ENCODE measurements around the gene UAP1. TPM values are rescaled to one million over a fixed set of nuclear protein-coding genes. Genes with fewer than 3 reads are reported as not detected.

Gene UAP1
- polyA plus RNA-seq, 1 of the 3 experiments (the other 2 are of a cell fraction), result 32.3 TPM

- TF ChIP-seq, protein P1, sequence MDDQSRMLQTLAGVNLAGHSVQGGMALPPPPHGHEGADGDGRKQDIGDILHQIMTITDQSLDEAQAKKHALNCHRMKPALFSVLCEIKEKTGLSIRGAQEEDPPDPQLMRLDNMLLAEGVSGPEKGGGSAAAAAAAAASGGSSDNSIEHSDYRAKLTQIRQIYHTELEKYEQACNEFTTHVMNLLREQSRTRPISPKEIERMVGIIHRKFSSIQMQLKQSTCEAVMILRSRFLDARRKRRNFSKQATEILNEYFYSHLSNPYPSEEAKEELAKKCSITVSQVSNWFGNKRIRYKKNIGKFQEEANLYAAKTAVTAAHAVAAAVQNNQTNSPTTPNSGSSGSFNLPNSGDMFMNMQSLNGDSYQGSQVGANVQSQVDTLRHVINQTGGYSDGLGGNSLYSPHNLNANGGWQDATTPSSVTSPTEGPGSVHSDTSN (IDR thresholded peaks at IDR 0.05), result no peak
- no peak for TF ChIP-seq IRF3 (IDR thresholded peaks at IDR 0.05; ENCODE audit: low read depth, low read length)
- TF ChIP-seq YY1 (IDR thresholded peaks at IDR 0.05; ENCODE audit: low read depth), result peak; percentile 65; the same call in 1 of the 2 replicates
- TF ChIP-seq, protein P2, sequence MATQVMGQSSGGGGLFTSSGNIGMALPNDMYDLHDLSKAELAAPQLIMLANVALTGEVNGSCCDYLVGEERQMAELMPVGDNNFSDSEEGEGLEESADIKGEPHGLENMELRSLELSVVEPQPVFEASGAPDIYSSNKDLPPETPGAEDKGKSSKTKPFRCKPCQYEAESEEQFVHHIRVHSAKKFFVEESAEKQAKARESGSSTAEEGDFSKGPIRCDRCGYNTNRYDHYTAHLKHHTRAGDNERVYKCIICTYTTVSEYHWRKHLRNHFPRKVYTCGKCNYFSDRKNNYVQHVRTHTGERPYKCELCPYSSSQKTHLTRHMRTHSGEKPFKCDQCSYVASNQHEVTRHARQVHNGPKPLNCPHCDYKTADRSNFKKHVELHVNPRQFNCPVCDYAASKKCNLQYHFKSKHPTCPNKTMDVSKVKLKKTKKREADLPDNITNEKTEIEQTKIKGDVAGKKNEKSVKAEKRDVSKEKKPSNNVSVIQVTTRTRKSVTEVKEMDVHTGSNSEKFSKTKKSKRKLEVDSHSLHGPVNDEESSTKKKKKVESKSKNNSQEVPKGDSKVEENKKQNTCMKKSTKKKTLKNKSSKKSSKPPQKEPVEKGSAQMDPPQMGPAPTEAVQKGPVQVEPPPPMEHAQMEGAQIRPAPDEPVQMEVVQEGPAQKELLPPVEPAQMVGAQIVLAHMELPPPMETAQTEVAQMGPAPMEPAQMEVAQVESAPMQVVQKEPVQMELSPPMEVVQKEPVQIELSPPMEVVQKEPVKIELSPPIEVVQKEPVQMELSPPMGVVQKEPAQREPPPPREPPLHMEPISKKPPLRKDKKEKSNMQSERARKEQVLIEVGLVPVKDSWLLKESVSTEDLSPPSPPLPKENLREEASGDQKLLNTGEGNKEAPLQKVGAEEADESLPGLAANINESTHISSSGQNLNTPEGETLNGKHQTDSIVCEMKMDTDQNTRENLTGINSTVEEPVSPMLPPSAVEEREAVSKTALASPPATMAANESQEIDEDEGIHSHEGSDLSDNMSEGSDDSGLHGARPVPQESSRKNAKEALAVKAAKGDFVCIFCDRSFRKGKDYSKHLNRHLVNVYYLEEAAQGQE (IDR thresholded peaks at IDR 0.05; ENCODE audit: low read depth, low read length), result no peak
These were observed 71.7 kb downstream of the UAP1 start (continued) for GRCh38 chr1:162633081-162633762.

GRCh38 chr1:162635418-162635817 lies 73.9 kb downstream of the UAP1 start:
- 67% methylated on average over 4 of the region's 4 CpGs for WGBS (ENCODE audit: low lambda C conversion rate)
- peaks cover 81% of the 10 kb centered on the region for H3K79me2 ChIP-seq (ENCODE audit: insufficient read depth)
- ChIA-PET CTCF (interaction anchor here (5.9 kb wide), 1 partner anchor 22 kb away, joined by 54 read pairs; no protein-coding TSS in a partner anchor), POLR2A (no interaction called here)
- TF ChIP-seq GATA2 (CRISPR knock-in tag; IDR thresholded peaks at IDR 0.05) (no peak), SMC3 (IDR thresholded peaks at IDR 0.05; ENCODE audit: low read depth, low read length) (no peak), FOXJ3 (CRISPR knock-in tag; IDR thresholded peaks at IDR 0.05) (no peak), NFIC (IDR thresholded peaks at IDR 0.05; ENCODE audit: borderline replicate concordance) (no peak), RFX5 (IDR thresholded peaks at IDR 0.05; ENCODE audit: low read length) (no peak), MEF2A (IDR thresholded peaks at IDR 0.05; ENCODE audit: borderline replicate concordance, low read depth) (no peak), TCF12 (IDR thresholded peaks at IDR 0.05) (no peak), ELF1 (IDR thresholded peaks at IDR 0.05) (no peak), IRF3 (IDR thresholded peaks at IDR 0.05; ENCODE audit: low read depth, low read length) (no peak), FOXM1 (IDR thresholded peaks at IDR 0.05; ENCODE audit: low read depth) (no peak), CHD2 (IDR thresholded peaks at IDR 0.05; ENCODE audit: low read length, partially characterized antibody) (no peak)
- TF ChIP-seq, protein P3, sequence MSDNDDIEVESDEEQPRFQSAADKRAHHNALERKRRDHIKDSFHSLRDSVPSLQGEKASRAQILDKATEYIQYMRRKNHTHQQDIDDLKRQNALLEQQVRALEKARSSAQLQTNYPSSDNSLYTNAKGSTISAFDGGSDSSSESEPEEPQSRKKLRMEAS (IDR thresholded peaks at IDR 0.05; ENCODE audit: low read depth), result no peak
- TF ChIP-seq, protein P4, sequence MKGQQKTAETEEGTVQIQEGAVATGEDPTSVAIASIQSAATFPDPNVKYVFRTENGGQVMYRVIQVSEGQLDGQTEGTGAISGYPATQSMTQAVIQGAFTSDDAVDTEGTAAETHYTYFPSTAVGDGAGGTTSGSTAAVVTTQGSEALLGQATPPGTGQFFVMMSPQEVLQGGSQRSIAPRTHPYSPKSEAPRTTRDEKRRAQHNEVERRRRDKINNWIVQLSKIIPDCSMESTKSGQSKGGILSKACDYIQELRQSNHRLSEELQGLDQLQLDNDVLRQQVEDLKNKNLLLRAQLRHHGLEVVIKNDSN (IDR thresholded peaks at IDR 0.05; ENCODE audit: borderline replicate concordance, low read depth), result no peak
- TF ChIP-seq, protein P5, sequence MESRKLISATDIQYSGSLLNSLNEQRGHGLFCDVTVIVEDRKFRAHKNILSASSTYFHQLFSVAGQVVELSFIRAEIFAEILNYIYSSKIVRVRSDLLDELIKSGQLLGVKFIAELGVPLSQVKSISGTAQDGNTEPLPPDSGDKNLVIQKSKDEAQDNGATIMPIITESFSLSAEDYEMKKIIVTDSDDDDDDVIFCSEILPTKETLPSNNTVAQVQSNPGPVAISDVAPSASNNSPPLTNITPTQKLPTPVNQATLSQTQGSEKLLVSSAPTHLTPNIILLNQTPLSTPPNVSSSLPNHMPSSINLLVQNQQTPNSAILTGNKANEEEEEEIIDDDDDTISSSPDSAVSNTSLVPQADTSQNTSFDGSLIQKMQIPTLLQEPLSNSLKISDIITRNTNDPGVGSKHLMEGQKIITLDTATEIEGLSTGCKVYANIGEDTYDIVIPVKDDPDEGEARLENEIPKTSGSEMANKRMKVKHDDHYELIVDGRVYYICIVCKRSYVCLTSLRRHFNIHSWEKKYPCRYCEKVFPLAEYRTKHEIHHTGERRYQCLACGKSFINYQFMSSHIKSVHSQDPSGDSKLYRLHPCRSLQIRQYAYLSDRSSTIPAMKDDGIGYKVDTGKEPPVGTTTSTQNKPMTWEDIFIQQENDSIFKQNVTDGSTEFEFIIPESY (IDR thresholded peaks at IDR 0.05; ENCODE audit: borderline replicate concordance, low read depth), result no peak
- TF ChIP-seq, protein P1 (IDR thresholded peaks at IDR 0.05), result no peak
- H3K36me3 ChIP-seq (replicated peaks in 1 of 2; ENCODE audit: control insufficient read depth in 1 of 2, insufficient read depth in 2 of 2, low read length in 1 of 2), result peaks cover 7 to 15% of the 10 kb centered on the region in 2 experiments
- H3K27me3 ChIP-seq (ENCODE audit: insufficient read depth), result no peaks in the 10 kb centered on the region
- no peaks in the 10 kb centered on the region for H3K9me2 ChIP-seq
- no peak overlapping the region for H2AFZ ChIP-seq (ENCODE audit: low read depth)
- H3K4me1 ChIP-seq (ENCODE audit: control insufficient read depth in 1 of 2, insufficient read depth in 2 of 2, low read depth in 1 of 2, low read length in 1 of 2), result peaks cover 27 to 40% of the 10 kb centered on the region in 2 experiments; a peak in 3 of 4 replicates
- H4K20me1 ChIP-seq (ENCODE audit: insufficient read depth), result peaks cover 69% of the 10 kb centered on the region
- H3F3A ChIP-seq (replicated peaks; ENCODE audit: insufficient read depth), result peaks cover 36% of the 10 kb centered on the region
- peak overlapping the region; percentile 94; the same call in 1 of the 2 replicates for H3K9ac ChIP-seq
- peak overlapping the region; percentile 95 for H3K4me2 ChIP-seq
- no peak overlapping the region; a peak in 1 of 4 replicates for H3K27ac ChIP-seq (ENCODE audit: low read depth in 2 of 2, low read length in 1 of 2)
- H3K4me3 ChIP-seq (ENCODE audit: low read depth in 2 of 2, low read length in 1 of 2), result peak overlapping the region; percentile 62 to 78; a peak in 3 of 4 replicates
- no peak for DNase-seq
- no peaks in the 10 kb centered on the region for H3K9me3 ChIP-seq

All from SK-N-SH (cell line).